Mesendoderm (in vitro differentiated cells): ENCODE results near the gene VPS11.

ENCODE experiments used
- DNase-seq: peaks from one replicate; pipeline ENCODE4 v3.0.0; 2013
- H2AK5ac ChIP-seq: 2 replicates; pipeline ENCODE4 v1.6.1; 2013; ENCODE audit warnings: low read length, inconsistent platforms
- H2BK120ac ChIP-seq: 2 replicates; pipeline ENCODE4 v1.6.1; 2013; ENCODE audit warnings: low read depth, mild to moderate bottlenecking, low read length, moderate library complexity, mixed read lengths
- H2BK15ac ChIP-seq: replicated peaks from 2 replicates; pipeline ENCODE4 v1.6.1; 2013; ENCODE audit warnings: low read depth, mild to moderate bottlenecking, moderate library complexity
- H2BK5ac ChIP-seq: 2 replicates; pipeline ENCODE4 v1.6.1; 2013; ENCODE audit warnings: low read length, inconsistent platforms
- H3K18ac ChIP-seq: 2 replicates; pipeline ENCODE4 v1.6.1; 2013; ENCODE audit warnings: mild to moderate bottlenecking, low read length, mixed read lengths
- H3K23ac ChIP-seq: one replicate; pipeline ENCODE4 v1.6.1; 2013; ENCODE audit warnings: low read length
- H3K27ac ChIP-seq: 2 replicates; pipeline ENCODE4 v1.5.1; 2013; ENCODE audit warnings: low read depth, mild to moderate bottlenecking, inconsistent platforms, low read length, moderate library complexity
- H3K27me3 ChIP-seq: 2 replicates; pipeline ENCODE4 v1.6.1; 2013; ENCODE audit warnings: low read length, control low read depth, mild to moderate bottlenecking, inconsistent platforms; ENCODE audit not compliant: insufficient read depth, poor library complexity
- H3K36me3 ChIP-seq: 2 replicates; pipeline ENCODE4 v1.6.1; 2013; ENCODE audit warnings: low read length, inconsistent platforms; ENCODE audit not compliant: control insufficient read depth, insufficient read depth
- H3K4ac ChIP-seq: one replicate; pipeline ENCODE4 v1.6.1; 2013; ENCODE audit warnings: low read depth, mild to moderate bottlenecking, low read length, moderate library complexity
- H3K4me1 ChIP-seq: 2 replicates; pipeline ENCODE4 v1.6.1; 2013; ENCODE audit warnings: low read depth, low read length, inconsistent platforms; ENCODE audit not compliant: control insufficient read depth
- H3K4me2 ChIP-seq: 2 replicates; pipeline ENCODE4 v1.6.1; 2013; ENCODE audit warnings: low read length
- H3K4me3 ChIP-seq: 2 replicates; pipeline ENCODE4 v1.5.1; 2013; ENCODE audit warnings: mild to moderate bottlenecking, low read length
- H3K56ac ChIP-seq: one replicate; pipeline ENCODE4 v1.6.1; 2013; ENCODE audit warnings: low read length
- H3K79me1 ChIP-seq: 2 replicates; pipeline ENCODE4 v1.6.1; 2013; ENCODE audit warnings: low read length, inconsistent platforms
- H3K79me2 ChIP-seq: 2 replicates; pipeline ENCODE4 v1.6.1; 2013; ENCODE audit warnings: mild to moderate bottlenecking, low read length; ENCODE audit not compliant: control insufficient read depth, insufficient read depth
- H3K9ac ChIP-seq: 2 replicates; pipeline ENCODE4 v1.6.1; 2013; ENCODE audit warnings: low read length, inconsistent platforms
- H4K5ac ChIP-seq: one replicate; pipeline ENCODE4 v1.6.1; 2013; ENCODE audit warnings: low read length
- H4K8ac ChIP-seq: one replicate; pipeline ENCODE4 v1.6.1; 2013; ENCODE audit warnings: low read depth, mild to moderate bottlenecking, control low read depth, low read length, moderate library complexity
- WGBS: extraction: QIAGEN DNeasy Blood & Tissue Kit; methylation state at CpG from one replicate; pipeline ENCODE4 v1.1.7; 2013; ENCODE audit warnings: low lambda C conversion rate, missing lambda C conversion rate; ENCODE audit not compliant: insufficient coverage; ENCODE audit errors: extremely low coverage; 5-methylcytosine and 5-hydroxymethylcytosine counted together

VPS11 gene

GRCh38 chr11:119091966-119092879 lies 24.6 kb downstream of the VPS11 start:
- H3K27ac ChIP-seq = no peak overlapping the region
- H3K9ac ChIP-seq = peak overlapping the region; percentile 100
- H3K23ac ChIP-seq = no peak overlapping the region
- H3K4me1 ChIP-seq = peaks cover 4% of the 10 kb centered on the region
- H2AK5ac ChIP-seq = no peak overlapping the region
- H3K27me3 ChIP-seq = no peaks in the 10 kb centered on the region
- H3K36me3 ChIP-seq = peaks cover 8% of the 10 kb centered on the region
- H2BK5ac ChIP-seq = no peak overlapping the region
- no peak overlapping the region for H2BK15ac ChIP-seq
- H3K4me3 ChIP-seq = no peak overlapping the region
- DNase-seq = no peak
- H3K56ac ChIP-seq = peak overlapping the region; percentile 82
- H3K79me2 ChIP-seq = peaks cover 29% of the 10 kb centered on the region
- peaks cover 12% of the 10 kb centered on the region for H3K79me1 ChIP-seq
- peak overlapping the region; percentile 99 for H3K4me2 ChIP-seq
- no peak overlapping the region for H4K5ac ChIP-seq
- no peak overlapping the region for H4K8ac ChIP-seq
- no peak overlapping the region for H3K4ac ChIP-seq
- no peak overlapping the region for H2BK120ac ChIP-seq
- no peak overlapping the region for H3K18ac ChIP-seq
- no CpG with 5 or more reads among the region's 13 CpGs for WGBS

GRCh38 chr11:119092880-119093842 lies 25.5 kb downstream of the VPS11 start:
- H3K36me3 ChIP-seq = peaks cover 10% of the 10 kb centered on the region
- no peak overlapping the region for H3K23ac ChIP-seq
- peak overlapping the region; percentile 82 for H3K56ac ChIP-seq
- peaks cover 12% of the 10 kb centered on the region for H3K79me1 ChIP-seq
- H2BK5ac ChIP-seq = no peak overlapping the region
- H2BK15ac ChIP-seq = no peak overlapping the region
- H3K9ac ChIP-seq = peak overlapping the region; percentile 100
- peaks cover 29% of the 10 kb centered on the region for H3K79me2 ChIP-seq
- no peak for DNase-seq
- peak overlapping the region; percentile 99 for H3K4me2 ChIP-seq
- no peak overlapping the region for H3K27ac ChIP-seq
- no peaks in the 10 kb centered on the region for H3K27me3 ChIP-seq
- no peak overlapping the region for H4K5ac ChIP-seq
- H3K4ac ChIP-seq = no peak overlapping the region
- H4K8ac ChIP-seq = no peak overlapping the region
- peak overlapping the region; percentile 99 for H3K4me3 ChIP-seq
- H2BK120ac ChIP-seq = no peak overlapping the region
- H2AK5ac ChIP-seq = no peak overlapping the region
- no CpG with 5 or more reads among the region's 12 CpGs for WGBS
- H3K4me1 ChIP-seq = peaks cover 4% of the 10 kb centered on the region
- no peak overlapping the region for H3K18ac ChIP-seq

DNA sequence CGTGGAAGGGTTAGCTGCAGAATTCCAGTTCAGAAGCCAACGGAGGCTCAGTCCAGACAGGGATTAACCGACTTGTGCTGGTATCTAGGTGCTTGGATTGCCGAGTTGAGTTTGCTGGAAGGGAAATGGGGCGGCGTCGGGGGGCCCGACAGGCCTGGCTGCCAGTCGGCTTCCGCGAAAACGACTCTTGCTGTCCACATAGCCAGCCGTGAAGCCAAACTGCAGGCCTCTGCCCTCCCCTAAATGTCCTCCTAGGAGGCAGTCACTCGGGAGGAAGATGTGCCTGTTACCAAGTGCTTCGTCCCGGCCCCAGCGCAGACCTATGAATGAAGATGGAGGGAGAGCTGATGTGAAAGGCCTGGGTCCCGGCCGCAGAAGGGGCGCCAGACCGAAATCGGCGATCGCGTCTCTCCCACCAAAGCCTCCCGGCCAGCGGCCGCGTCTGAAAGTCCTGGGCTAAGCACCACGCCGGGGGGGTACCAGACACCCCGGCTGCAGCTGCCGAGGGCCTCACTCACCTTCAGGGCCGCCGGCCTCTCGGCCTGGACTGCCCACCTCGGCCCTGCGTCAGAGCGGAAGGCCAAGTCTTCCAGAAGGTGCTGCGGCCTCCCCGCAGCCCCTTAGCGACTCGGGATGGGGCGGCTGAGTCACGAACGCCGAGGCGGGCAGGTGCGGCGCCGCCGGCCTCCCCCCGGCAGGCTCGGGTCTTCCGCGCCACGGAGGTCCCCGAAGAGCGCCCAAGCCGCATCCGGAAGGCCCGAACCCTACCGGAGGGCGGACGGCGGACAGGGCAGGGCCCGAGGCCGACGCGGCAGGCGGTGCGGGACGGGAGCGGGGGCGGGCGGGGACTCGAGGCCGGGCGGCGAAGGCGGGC lies 26.6 kb downstream of the VPS11 start:
- H3K18ac ChIP-seq = peak overlapping the region; percentile 93
- peaks cover 4% of the 10 kb centered on the region for H3K4me1 ChIP-seq
- peak overlapping the region; percentile 100 for H3K9ac ChIP-seq
- H3K79me2 ChIP-seq = peaks cover 29% of the 10 kb centered on the region
- H2AK5ac ChIP-seq = no peak overlapping the region
- no peak overlapping the region for H4K8ac ChIP-seq
- peak overlapping the region; percentile 99 for H3K4me3 ChIP-seq
- no peaks in the 10 kb centered on the region for H3K27me3 ChIP-seq
- H2BK120ac ChIP-seq = peak overlapping the region; percentile 32
- no peak for DNase-seq
- peaks cover 12% of the 10 kb centered on the region for H3K79me1 ChIP-seq
- no peak overlapping the region for H2BK5ac ChIP-seq
- no peak overlapping the region for H3K23ac ChIP-seq
- H4K5ac ChIP-seq = no peak overlapping the region
- peak overlapping the region; percentile 99 for H3K4me2 ChIP-seq
- no CpG with 5 or more reads among the region's 81 CpGs for whole genome bisulfite sequencing
- no peak overlapping the region for H2BK15ac ChIP-seq
- H3K27ac ChIP-seq = peak overlapping the region; percentile 85
- H3K36me3 ChIP-seq = peaks cover 10% of the 10 kb centered on the region
- peak overlapping the region; percentile 41 for H3K4ac ChIP-seq
- H3K56ac ChIP-seq = peak overlapping the region; percentile 100

- H3K4me1 ChIP-seq = peaks cover 4% of the 10 kb centered on the region
- peak overlapping the region; percentile 32 for H2BK120ac ChIP-seq
- peaks cover 29% of the 10 kb centered on the region for H3K79me2 ChIP-seq
- H3K18ac ChIP-seq = peak overlapping the region; percentile 93
- no CpG with 5 or more reads among the region's 19 CpGs for WGBS
- no peak overlapping the region for H2BK5ac ChIP-seq
- H3K36me3 ChIP-seq = peaks cover 10% of the 10 kb centered on the region
- no peak overlapping the region for H4K8ac ChIP-seq
- H4K5ac ChIP-seq = no peak overlapping the region
- H3K79me1 ChIP-seq = peaks cover 12% of the 10 kb centered on the region
- H3K4me3 ChIP-seq = peak overlapping the region; percentile 99
- peak overlapping the region; percentile 41 for H3K4ac ChIP-seq
- no peak for DNase-seq
- H2BK15ac ChIP-seq = no peak overlapping the region
- no peak overlapping the region for H2AK5ac ChIP-seq
- H3K56ac ChIP-seq = peak overlapping the region; percentile 100
- H3K9ac ChIP-seq = peak overlapping the region; percentile 100
- peak overlapping the region; percentile 85 for H3K27ac ChIP-seq
- no peak overlapping the region for H3K4me2 ChIP-seq
- H3K23ac ChIP-seq = no peak overlapping the region
- H3K27me3 ChIP-seq = no peaks in the 10 kb centered on the region
Measured at GRCh38 chr11:119094816-119095065, 27.1 kb downstream of the VPS11 start.
